Activated B cell treated with CpG ODN at 0.5 μM for 24 hours (primary cell): ENCODE data around the gene SCAMP5. TPM values are rescaled to one million over a fixed set of nuclear protein-coding genes. Genes with fewer than 3 reads are reported as not detected.

Experiments used
- ATAC-seq: fragments of 200-7000 bp; cut with Tn5 transposase; one replicate; pipeline ENCODE4 v1.10.0; 2021; ENCODE audit warnings: low read depth, mild to moderate bottlenecking, moderate library complexity
- CTCF ChIA-PET: fragments of 350-600 bp; sonication (Branson Sonifier 250); formaldehyde crosslinking; loops from one replicate; lab custom pipeline; 2021; ENCODE audit warnings: antibody characterized with exemption; lab: Charles Lee
- POLR2A ChIA-PET: fragments of 350-600 bp; sonication (Branson Sonifier 250); formaldehyde crosslinking; loops from one replicate; lab custom pipeline; 2021; ENCODE audit warnings: antibody characterized with exemption; lab: Charles Lee
- DNase-seq: peaks from one replicate; pipeline ENCODE4 v3.0.0; 2022
- H3K27ac Mint-ChIP-seq: one replicate; pipeline ENCODE4 v1.8.0; 2020; ENCODE audit warnings: mixed read lengths
- H3K27me3 Mint-ChIP-seq: one replicate; pipeline ENCODE4 v1.8.0; 2021; ENCODE audit warnings: mixed read lengths
- H3K36me3 Mint-ChIP-seq: one replicate; pipeline ENCODE4 v1.8.0; 2021; ENCODE audit warnings: low read depth, mixed read lengths
- H3K4me1 Mint-ChIP-seq: one replicate; pipeline ENCODE4 v1.8.0; 2021; ENCODE audit warnings: mixed read lengths
- H3K4me3 Mint-ChIP-seq: one replicate; pipeline ENCODE4 v1.8.0; 2020; ENCODE audit warnings: mild to moderate bottlenecking, mixed read lengths
- H3K9me3 Mint-ChIP-seq: one replicate; pipeline ENCODE4 v1.8.0; 2020; ENCODE audit warnings: mixed read lengths
- CTCF ChIP-seq: fragments of 200-600 bp; IDR thresholded peaks from one replicate; pipeline ENCODE4 v1.8.0; 2022; ENCODE audit warnings: antibody characterized with exemption, mild to moderate bottlenecking
- intact Hi-C: fragments of 100-400 bp; cut with micrococcal nuclease; formaldehyde crosslinking; loops from one replicate; pipeline ENCODE4 v1.15.1; 2024
- total RNA-seq: library from RNA; stranded (reverse); gene quantifications from 2 replicates; pipeline ENCODE4 v1.2.3, GENCODE V29; 2022

Gene SCAMP5
- total RNA-seq, 1 donor from 2014 or later: 0.62 TPM

GRCh38 chr15:74960995-74961588 lies 34.3 kb upstream of the SCAMP5 start:
- DNase-seq (no peak), ATAC-seq (no peak)
- ChIA-PET POLR2A (interaction anchor here (0.6 kb wide), 1 partner anchor 47 kb away, joined by 4 read pairs; no protein-coding TSS in a partner anchor), CTCF (interaction anchor here (0.8 kb wide), 1 partner anchor 10 kb away, joined by 6 read pairs; no protein-coding TSS in a partner anchor)
- Mint-ChIP-seq H3K27me3 (peaks cover 29% of the 10 kb centered on the region), H3K27ac (no peak overlapping the region), H3K36me3 (no peaks in the 10 kb centered on the region), H3K9me3 (no peaks in the 10 kb centered on the region), H3K4me3 (no peak overlapping the region), H3K4me1 (peaks cover 28% of the 10 kb centered on the region)
- no peak for TF ChIP-seq CTCF
- intact Hi-C loops: no loop called here

- peaks cover 29% of the 10 kb centered on the region for H3K27me3 Mint-ChIP-seq
- no peaks in the 10 kb centered on the region for H3K9me3 Mint-ChIP-seq
- no peak overlapping the region for H3K27ac Mint-ChIP-seq
- no peaks in the 10 kb centered on the region for H3K36me3 Mint-ChIP-seq
- H3K4me1 Mint-ChIP-seq: peaks cover 26% of the 10 kb centered on the region
- ATAC-seq (no peak), DNase-seq (no peak)
- no peak for TF ChIP-seq CTCF
- ChIA-PET CTCF (interaction anchor here (0.8 kb wide), 1 partner anchor 11 kb away, joined by 6 read pairs; no protein-coding TSS in a partner anchor), POLR2A (interaction anchor here (0.6 kb wide), 1 partner anchor 46 kb away, joined by 4 read pairs; no protein-coding TSS in a partner anchor)
- no peak overlapping the region for H3K4me3 Mint-ChIP-seq
- intact Hi-C loops: no loop called here
Measured at GRCh38 chr15:74961616-74962015, 33.7 kb upstream of the SCAMP5 start.

GRCh38 chr15:74962219-74962618 lies 33.1 kb upstream of the SCAMP5 start:
- DNase-seq (no peak), ATAC-seq (no peak)
- ChIA-PET CTCF (no interaction called here), POLR2A (no interaction called here)
- Mint-ChIP-seq H3K9me3 (no peaks in the 10 kb centered on the region), H3K4me1 (peaks cover 23% of the 10 kb centered on the region), H3K27ac (no peak overlapping the region), H3K36me3 (no peaks in the 10 kb centered on the region), H3K27me3 (peaks cover 29% of the 10 kb centered on the region), H3K4me3 (no peak overlapping the region)
- intact Hi-C loops: no loop called here
- TF ChIP-seq CTCF: no peak

GRCh38 chr15:74962671-74963070 lies 32.7 kb upstream of the SCAMP5 start:
- no peaks in the 10 kb centered on the region for H3K36me3 Mint-ChIP-seq
- H3K4me3 Mint-ChIP-seq: no peak overlapping the region
- no peak overlapping the region for H3K27ac Mint-ChIP-seq
- no peak for DNase-seq
- no peaks in the 10 kb centered on the region for H3K9me3 Mint-ChIP-seq
- ChIA-PET POLR2A (no interaction called here), CTCF (no interaction called here)
- peaks cover 27% of the 10 kb centered on the region for H3K27me3 Mint-ChIP-seq
- peaks cover 18% of the 10 kb centered on the region for H3K4me1 Mint-ChIP-seq
- ATAC-seq: no peak
- no peak for TF ChIP-seq CTCF
- intact Hi-C loops: no loop called here

GRCh38 chr15:74963213-74963612 lies 32.1 kb upstream of the SCAMP5 start:
- Mint-ChIP-seq H3K9me3 (no peaks in the 10 kb centered on the region), H3K4me1 (peaks cover 15% of the 10 kb centered on the region), H3K27ac (no peak overlapping the region), H3K27me3 (peaks cover 27% of the 10 kb centered on the region), H3K36me3 (no peaks in the 10 kb centered on the region), H3K4me3 (no peak overlapping the region)
- intact Hi-C loops: no loop called here
- TF ChIP-seq CTCF: no peak
- DNase-seq (no peak), ATAC-seq (no peak)
- ChIA-PET POLR2A (interaction anchor here (0.6 kb wide), 1 partner anchor 25 kb away, joined by 5 read pairs; no protein-coding TSS in a partner anchor), CTCF (no interaction called here)
